ENCODE measurements around the gene ZFYVE28. TPM values are rescaled to one million over a fixed set of nuclear protein-coding genes. Genes with fewer than 3 reads are reported as not detected.

ZFYVE28 gene
- total and polyA plus RNA-seq, 3 experiments from 2014 or later: 12.9 to 14.8 (median 13.2) TPM

DNA sequence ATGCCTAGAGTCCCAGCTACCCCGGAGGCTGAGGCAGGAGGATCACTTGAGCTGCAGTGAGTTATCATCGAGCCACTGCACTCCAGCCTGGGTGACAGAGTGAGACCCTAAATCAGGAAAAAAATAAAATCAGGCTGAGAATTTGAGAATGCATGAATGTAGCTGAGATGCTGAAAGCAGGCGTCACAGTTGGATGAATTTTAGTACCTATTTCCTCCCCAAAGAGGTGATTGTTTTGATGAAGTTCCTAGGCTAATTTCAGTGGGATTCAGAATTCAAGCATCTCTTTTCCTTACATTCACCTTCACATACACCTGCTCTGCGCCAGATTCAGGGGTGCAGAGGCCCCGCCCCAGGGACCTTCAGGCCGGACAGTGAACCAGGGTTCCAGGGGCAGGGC is 3.5 kb upstream of the ZFYVE28 start:
- Histone ChIP-seq H3K36me3 (ENCODE audit: insufficient read depth, low read length) (no peaks in the 10 kb centered on the region), H3K4me3 (ENCODE audit: low read length) (no peak overlapping the region), H3K27ac (ENCODE audit: low read depth, low read length) (no peak overlapping the region), H3K27me3 (ENCODE audit: insufficient read depth, low read length, poor library complexity, severe bottlenecking) (peaks cover 8% of the 10 kb centered on the region), H3K9me3 (ENCODE audit: low read length) (no peaks in the 10 kb centered on the region), H3K4me1 (ENCODE audit: insufficient read depth, low read length) (peaks cover 14% of the 10 kb centered on the region)
- H3K36me3 Mint-ChIP-seq: peaks cover 0 to 3% (median 3%) of the 10 kb centered on the region in 3 donors
- H3K4me1 Mint-ChIP-seq: peaks cover 16 to 21% (median 17%) of the 10 kb centered on the region in 3 donors
- H3K27me3 Mint-ChIP-seq: peaks cover 8 to 11% of the 10 kb centered on the region in 2 donors
- ChIA-PET POLR2A (no interaction called here), CTCF (interaction anchor here (0.7 to 3.2 kb wide), 4 partner anchors 9 to 202 kb away, joined by 3 to 14 read pairs (median 4); no protein-coding TSS in a partner anchor)
- H3K9me3 Mint-ChIP-seq: no peaks in the 10 kb centered on the region
- no peak overlapping the region for H3K4me3 Mint-ChIP-seq
- H3K27ac Mint-ChIP-seq: no peak overlapping the region
- DNase-seq: no peak

DNA sequence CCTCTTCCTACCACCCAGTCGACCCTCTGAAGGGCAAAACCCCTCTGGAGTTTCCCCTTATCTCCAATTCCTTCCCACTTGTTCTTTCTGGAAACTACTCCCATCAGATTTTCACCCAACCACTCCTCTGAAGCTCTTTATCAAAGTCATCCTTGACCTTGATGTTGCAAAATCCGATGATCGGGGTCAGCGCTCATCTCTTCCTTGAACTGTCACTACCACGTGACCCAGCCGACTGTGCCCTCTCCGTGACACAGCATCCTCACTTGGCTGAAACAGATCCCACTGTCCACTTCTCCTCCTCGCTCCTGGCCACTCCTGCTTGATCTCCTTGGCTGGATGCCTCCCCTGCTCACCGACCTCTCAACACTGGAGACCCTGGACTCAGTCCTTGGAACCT is 1.4 kb upstream of the ZFYVE28 start:
- Mint-ChIP-seq H3K27ac (peak overlapping the region; percentile 87 to 100 (median 97)), H3K9me3 (no peaks in the 10 kb centered on the region), H3K4me3 (peak overlapping the region in 6 of 7 donors; percentile 30 to 90 (median 76)), H3K4me1 (peaks cover 29 to 41% (median 36%) of the 10 kb centered on the region in 3 donors), H3K36me3 (peaks cover 0 to 3% (median 0%) of the 10 kb centered on the region in 3 donors), H3K27me3 (peaks cover 5 to 11% of the 10 kb centered on the region in 2 donors)
- no peak overlapping the region for H3K27ac ChIP-seq (ENCODE audit: low read depth, low read length)
- CTCF ChIA-PET: interaction anchor here (0.6 to 1.7 kb wide), 17 partner anchors 14 to 200 kb away, joined by 3 to 9 read pairs (median 4); partner anchors contain the start of genes FAM193A, MXD4 and RNF4
- no peaks in the 10 kb centered on the region for H3K9me3 ChIP-seq (ENCODE audit: low read length)
- POLR2A ChIA-PET: interaction anchor here (0.5 to 1.6 kb wide), 6 partner anchors 16 to 199 kb away, joined by 3 to 10 read pairs (median 4); partner anchors contain the start of genes FAM193A, HAUS3, MXD4 and POLN
- H3K4me3 ChIP-seq (ENCODE audit: low read length): no peak overlapping the region
- H3K36me3 ChIP-seq (ENCODE audit: insufficient read depth, low read length): no peaks in the 10 kb centered on the region
- H3K4me1 ChIP-seq (ENCODE audit: insufficient read depth, low read length): peaks cover 23% of the 10 kb centered on the region
- H3K27me3 ChIP-seq (ENCODE audit: insufficient read depth, low read length, poor library complexity, severe bottlenecking): peaks cover 8% of the 10 kb centered on the region
- no peak for DNase-seq

DNA sequence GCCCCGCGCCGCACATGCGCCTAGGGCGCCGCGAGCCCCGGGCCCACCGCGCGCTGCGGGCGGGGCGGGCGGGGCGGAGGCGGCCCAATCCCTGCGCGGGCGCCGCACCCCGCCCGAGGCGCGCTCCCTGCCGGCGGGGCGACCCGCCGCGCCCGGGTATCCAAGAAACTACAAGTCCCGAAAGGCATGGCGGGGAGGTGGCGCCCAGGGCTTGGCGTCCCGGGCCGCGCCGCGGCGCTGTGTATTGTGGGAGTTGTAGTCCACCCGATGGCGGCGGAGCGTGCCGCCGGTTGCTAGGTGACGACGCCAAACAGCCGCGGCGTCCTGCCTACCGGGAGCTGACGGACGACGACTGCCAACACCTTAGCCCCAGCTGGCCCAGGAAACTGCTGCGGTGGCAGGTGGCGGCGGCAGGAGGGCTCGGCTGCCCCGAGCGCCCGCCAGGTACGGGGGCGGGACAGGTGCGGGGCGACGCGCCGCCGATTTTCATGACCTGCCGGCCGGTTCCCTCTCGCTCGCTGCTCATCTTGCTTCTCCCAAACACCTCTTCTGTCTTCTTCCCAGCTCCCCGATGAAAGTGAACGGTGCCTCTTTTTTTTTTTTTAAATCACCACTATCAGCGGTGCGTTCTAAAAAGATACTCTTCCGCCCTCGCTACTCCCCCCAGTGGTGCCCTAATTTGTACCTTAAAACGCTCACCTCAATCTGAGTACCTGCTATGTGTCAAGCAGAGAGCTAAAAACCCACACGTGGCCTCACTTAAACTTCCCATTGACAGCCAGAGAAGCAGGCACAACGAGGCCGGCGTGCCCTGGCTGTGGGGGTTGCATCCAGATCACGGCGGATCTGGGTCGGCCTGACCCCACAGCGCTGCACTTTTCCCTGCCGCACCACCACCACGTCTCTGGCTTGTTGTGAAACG is 466 bp upstream of the ZFYVE28 start, which contains the start of gene CFAP99:
Gene CFAP99 (plus strand): TSS at position 306 of the 922 bp plus-strand sequence.
- peak within 1 kb of the TSS; percentile 87 to 100 (median 97) for H3K27ac Mint-ChIP-seq
- Histone ChIP-seq H3K27me3 (ENCODE audit: insufficient read depth, low read length, poor library complexity, severe bottlenecking) (peaks cover 8% of the 10 kb centered on the region), H3K4me1 (ENCODE audit: insufficient read depth, low read length) (peaks cover 32% of the 10 kb centered on the region), H3K9me3 (ENCODE audit: low read length) (no peaks in the 10 kb centered on the region), H3K27ac (ENCODE audit: low read depth, low read length) (peak within 1 kb of the TSS; percentile 85), H3K36me3 (ENCODE audit: insufficient read depth, low read length) (no peaks in the 10 kb centered on the region), H3K4me3 (ENCODE audit: low read length) (peak within 1 kb of the TSS; percentile 55)
- H3K36me3 Mint-ChIP-seq: peaks cover 0 to 3% (median 0%) of the 10 kb centered on the region in 3 donors
- ChIA-PET CTCF (interaction anchor here (0.6 to 1.7 kb wide), 22 partner anchors 13 to 199 kb away, joined by 3 to 9 read pairs (median 4); partner anchors contain the start of genes FAM193A, HAUS3, MXD4 and POLN), POLR2A (interaction anchor here (0.5 to 1.6 kb wide), 7 partner anchors 15 to 199 kb away, joined by 3 to 10 read pairs (median 4); partner anchors contain the start of genes FAM193A, HAUS3, MXD4 and POLN)
- H3K4me1 Mint-ChIP-seq: peaks cover 37 to 50% (median 45%) of the 10 kb centered on the region in 3 donors
- peak; percentile 91 to 99 (median 98) for DNase-seq
- peak within 1 kb of the TSS; percentile 89 to 97 (median 90) for H3K4me3 Mint-ChIP-seq
- H3K9me3 Mint-ChIP-seq: no peaks in the 10 kb centered on the region
- H3K27me3 Mint-ChIP-seq: peaks cover 4 to 12% of the 10 kb centered on the region in 2 donors

GRCh38 chr4:2417226-2417764 is 1.1 kb downstream of the ZFYVE28 start:
- Histone ChIP-seq H3K27me3 (ENCODE audit: insufficient read depth, low read length, poor library complexity, severe bottlenecking) (peaks cover 3% of the 10 kb centered on the region), H3K9me3 (ENCODE audit: low read length) (no peaks in the 10 kb centered on the region), H3K36me3 (ENCODE audit: insufficient read depth, low read length) (no peaks in the 10 kb centered on the region), H3K4me1 (ENCODE audit: insufficient read depth, low read length) (peaks cover 48% of the 10 kb centered on the region), H3K27ac (ENCODE audit: low read depth, low read length) (peak overlapping the region; percentile 22), H3K4me3 (ENCODE audit: low read length) (peak overlapping the region; percentile 55)
- no peaks in the 10 kb centered on the region for H3K9me3 Mint-ChIP-seq
- peak overlapping the region; percentile 89 to 97 (median 90) for H3K4me3 Mint-ChIP-seq
- DNase-seq: peak in 1 of 5 donors; percentile 23
- peaks cover 0 to 3% (median 0%) of the 10 kb centered on the region in 3 donors for H3K36me3 Mint-ChIP-seq
- CTCF ChIA-PET: interaction anchor here (1.9 kb wide), 1 partner anchor 135 kb away, joined by 4 read pairs; no protein-coding TSS in a partner anchor
- H3K27me3 Mint-ChIP-seq: peaks cover 4 to 14% of the 10 kb centered on the region in 2 donors
- H3K27ac Mint-ChIP-seq: peak overlapping the region in 7 of 8 donors; percentile 24 to 97 (median 82)
- H3K4me1 Mint-ChIP-seq: peaks cover 53 to 66% (median 61%) of the 10 kb centered on the region in 3 donors
- POLR2A ChIA-PET: interaction anchor here (1.1 kb wide), 1 partner anchor 14 kb away, joined by 3 read pairs; no protein-coding TSS in a partner anchor

DNA sequence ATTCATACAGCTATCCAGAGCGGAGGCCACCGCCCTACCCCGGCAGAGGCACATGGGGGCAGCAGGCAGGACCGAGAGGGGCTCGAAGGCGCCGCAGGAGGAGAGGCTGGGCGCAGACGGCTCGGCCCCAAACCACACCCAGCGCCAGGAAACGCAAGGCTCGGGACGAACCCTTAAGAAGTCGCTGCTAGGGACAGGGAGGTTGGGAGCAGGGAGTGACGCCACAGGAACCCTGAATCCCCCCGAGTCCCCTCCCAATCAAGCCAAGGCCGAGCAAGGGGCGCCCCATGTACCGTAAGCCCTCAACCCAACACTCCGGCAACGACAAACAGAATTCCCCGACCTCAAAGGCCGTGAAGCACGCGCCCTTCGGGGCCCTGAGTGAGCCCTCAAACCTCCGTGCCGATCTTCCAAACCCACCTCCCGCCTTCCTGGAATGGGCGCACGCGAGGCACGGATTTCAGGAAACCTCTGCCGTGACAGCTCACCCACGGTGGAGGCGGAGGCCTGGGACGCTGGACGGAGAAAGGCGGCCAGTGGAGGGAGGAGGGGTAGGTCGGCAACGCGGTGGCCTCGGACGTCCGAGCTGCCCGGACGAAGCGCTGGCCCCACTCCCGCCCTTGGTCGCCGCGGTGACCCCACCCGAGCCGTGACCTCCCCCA is 1.8 kb downstream of the ZFYVE28 start:
- Mint-ChIP-seq H3K27ac (peak overlapping the region in 7 of 8 donors; percentile 57 to 94 (median 81)), H3K36me3 (peaks cover 0 to 3% (median 0%) of the 10 kb centered on the region in 3 donors), H3K27me3 (peaks cover 4 to 12% of the 10 kb centered on the region in 2 donors), H3K4me1 (peaks cover 59 to 72% (median 67%) of the 10 kb centered on the region in 3 donors), H3K9me3 (no peaks in the 10 kb centered on the region), H3K4me3 (peak overlapping the region; percentile 77 to 90 (median 80))
- Histone ChIP-seq H3K9me3 (ENCODE audit: low read length) (no peaks in the 10 kb centered on the region), H3K4me1 (ENCODE audit: insufficient read depth, low read length) (peaks cover 54% of the 10 kb centered on the region), H3K4me3 (ENCODE audit: low read length) (peak overlapping the region; percentile 47), H3K27ac (ENCODE audit: low read depth, low read length) (peak overlapping the region; percentile 41), H3K27me3 (ENCODE audit: insufficient read depth, low read length, poor library complexity, severe bottlenecking) (no peaks in the 10 kb centered on the region), H3K36me3 (ENCODE audit: insufficient read depth, low read length) (no peaks in the 10 kb centered on the region)
- ChIA-PET POLR2A (interaction anchor here (1.1 kb wide), 1 partner anchor 14 kb away, joined by 3 read pairs; no protein-coding TSS in a partner anchor), CTCF (interaction anchor here (1.3 to 2.3 kb wide), 5 partner anchors 10 to 135 kb away, joined by 3 to 8 read pairs (median 4); no protein-coding TSS in a partner anchor)
- DNase-seq: peak in 1 of 5 donors; percentile 25

DNA sequence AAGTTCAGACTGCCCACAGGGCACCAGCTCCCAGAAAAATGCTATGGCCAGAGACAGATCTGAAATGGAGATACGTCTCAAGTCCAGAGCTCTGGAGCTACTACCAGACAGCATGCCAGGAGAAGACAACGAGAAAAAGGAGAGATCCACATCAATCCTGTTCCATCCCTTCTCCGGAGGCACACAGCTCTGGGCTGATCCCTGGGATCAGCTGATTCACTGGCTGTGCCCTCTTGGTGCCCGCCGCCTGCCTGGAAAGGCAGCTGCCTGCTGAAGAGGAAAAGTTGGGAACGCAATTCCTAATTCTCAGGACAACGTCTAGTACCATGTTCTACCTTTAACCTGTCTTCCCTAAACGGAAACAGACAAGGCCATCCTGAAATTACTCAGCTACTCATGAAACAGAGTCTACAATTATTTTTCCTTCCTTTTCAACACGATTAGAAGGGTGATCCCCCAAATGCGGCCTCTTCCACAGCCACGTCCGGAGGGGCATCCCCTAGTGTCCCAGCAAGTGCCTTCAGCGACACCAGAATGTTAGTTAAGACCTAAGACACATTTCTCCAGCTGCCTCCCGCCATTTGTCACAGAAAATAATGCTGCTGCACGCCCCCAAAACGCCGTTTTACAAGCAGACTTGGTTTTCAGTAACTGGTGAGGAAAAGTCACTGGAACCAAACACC is 2.4 kb downstream of the ZFYVE28 start:
- DNase-seq: peak in 1 of 5 donors; percentile 10
- Mint-ChIP-seq H3K4me1 (peaks cover 66 to 79% (median 73%) of the 10 kb centered on the region in 3 donors), H3K9me3 (no peaks in the 10 kb centered on the region), H3K27me3 (peaks cover 3 to 12% of the 10 kb centered on the region in 2 donors), H3K27ac (peak overlapping the region in 7 of 8 donors; percentile 64 to 94 (median 81)), H3K36me3 (peaks cover 0 to 3% (median 0%) of the 10 kb centered on the region in 3 donors), H3K4me3 (peak overlapping the region; percentile 77 to 90 (median 80))
- ChIA-PET POLR2A (interaction anchor here (0.6 to 1.1 kb wide), 2 partner anchors 13 to 117 kb away, joined by 3 read pairs; no protein-coding TSS in a partner anchor), CTCF (interaction anchor here (1.3 to 2.3 kb wide), 7 partner anchors 11 to 196 kb away, joined by 3 to 8 read pairs (median 4); no protein-coding TSS in a partner anchor)
- Histone ChIP-seq H3K36me3 (ENCODE audit: insufficient read depth, low read length) (no peaks in the 10 kb centered on the region), H3K27me3 (ENCODE audit: insufficient read depth, low read length, poor library complexity, severe bottlenecking) (no peaks in the 10 kb centered on the region), H3K4me3 (ENCODE audit: low read length) (no peak overlapping the region), H3K27ac (ENCODE audit: low read depth, low read length) (peak overlapping the region; percentile 41), H3K9me3 (ENCODE audit: low read length) (no peaks in the 10 kb centered on the region), H3K4me1 (ENCODE audit: insufficient read depth, low read length) (peaks cover 61% of the 10 kb centered on the region)
